Mucosa of stomach (tissue), 1 donor: ENCODE measurements around the gene MESD.

Experiments used
- H3K27me3 ChIP-seq: one replicate; pipeline ENCODE4 v1.7.0; 2013; ENCODE audit warnings: mild to moderate bottlenecking, low read length; ENCODE audit not compliant: control insufficient read depth, insufficient read depth
- H3K36me3 ChIP-seq: one replicate; pipeline ENCODE4 v1.7.0; 2013; ENCODE audit warnings: low read length; ENCODE audit not compliant: control insufficient read depth, insufficient read depth
- H3K4me1 ChIP-seq: one replicate; pipeline ENCODE4 v1.7.0; 2013; ENCODE audit warnings: mild to moderate bottlenecking, low read length; ENCODE audit not compliant: control insufficient read depth, insufficient read depth
- H3K4me3 ChIP-seq: one replicate; pipeline ENCODE4 v1.7.0; 2013; ENCODE audit warnings: low read length
- H3K9ac ChIP-seq: one replicate; pipeline ENCODE4 v1.7.0; 2013; ENCODE audit warnings: mild to moderate bottlenecking, low read length, moderate library complexity
- H3K9me3 ChIP-seq: one replicate; pipeline ENCODE4 v1.7.0; 2013; ENCODE audit warnings: mild to moderate bottlenecking, low read length, moderate library complexity; ENCODE audit not compliant: control insufficient read depth
- donor health status: Pancreatic carcinoma.

Gene MESD

GRCh38 chr15:80989518-80990478 is at the start of gene MESD:
MESD (minus strand) TSS chr15:80989819; CDS start chr15:80989791, 28 bp downstream.
- no peaks in the 10 kb centered on the region for H3K27me3 ChIP-seq
- H3K36me3 ChIP-seq: no peaks in the 10 kb centered on the region
- H3K4me1 ChIP-seq: no peaks in the 10 kb centered on the region
- H3K9ac ChIP-seq: peak within 1 kb of the TSS; percentile 95
- H3K4me3 ChIP-seq: peak within 1 kb of the TSS; percentile 85
- no peaks in the 10 kb centered on the region for H3K9me3 ChIP-seq

GRCh38 chr15:81038975-81039607 is 49.5 kb upstream of the MESD start:
- Histone ChIP-seq H3K27me3 (no peaks in the 10 kb centered on the region), H3K9ac (no peak overlapping the region), H3K4me3 (no peak overlapping the region), H3K9me3 (no peaks in the 10 kb centered on the region), H3K4me1 (no peaks in the 10 kb centered on the region), H3K36me3 (no peaks in the 10 kb centered on the region)

- Histone ChIP-seq H3K9me3 (no peaks in the 10 kb centered on the region), H3K4me1 (peaks cover 6% of the 10 kb centered on the region), H3K4me3 (no peak overlapping the region), H3K27me3 (no peaks in the 10 kb centered on the region), H3K9ac (no peak overlapping the region), H3K36me3 (no peaks in the 10 kb centered on the region)
These were observed 48.5 kb upstream of the MESD start for GRCh38 chr15:81037952-81038743.

GRCh38 chr15:81033508-81033907 is 43.9 kb upstream of the MESD start:
- H3K4me1 ChIP-seq: peaks cover 6% of the 10 kb centered on the region
- H3K9ac ChIP-seq: no peak overlapping the region
- H3K9me3 ChIP-seq: no peaks in the 10 kb centered on the region
- no peaks in the 10 kb centered on the region for H3K36me3 ChIP-seq
- no peaks in the 10 kb centered on the region for H3K27me3 ChIP-seq
- no peak overlapping the region for H3K4me3 ChIP-seq

- Histone ChIP-seq H3K9ac (no peak overlapping the region), H3K36me3 (no peaks in the 10 kb centered on the region), H3K27me3 (no peaks in the 10 kb centered on the region), H3K4me1 (peaks cover 6% of the 10 kb centered on the region), H3K4me3 (no peak overlapping the region), H3K9me3 (no peaks in the 10 kb centered on the region)
These were observed 43.2 kb upstream of the MESD start for GRCh38 chr15:81032818-81033217.

GRCh38 chr15:81032355-81032754 is 42.7 kb upstream of the MESD start:
- Histone ChIP-seq H3K36me3 (no peaks in the 10 kb centered on the region), H3K4me1 (peaks cover 6% of the 10 kb centered on the region), H3K9ac (no peak overlapping the region), H3K4me3 (no peak overlapping the region), H3K9me3 (no peaks in the 10 kb centered on the region), H3K27me3 (no peaks in the 10 kb centered on the region)

- no peaks in the 10 kb centered on the region for H3K27me3 ChIP-seq
- H3K9ac ChIP-seq: no peak overlapping the region
- peaks cover 6% of the 10 kb centered on the region for H3K4me1 ChIP-seq
- no peak overlapping the region for H3K4me3 ChIP-seq
- H3K9me3 ChIP-seq: no peaks in the 10 kb centered on the region
- no peaks in the 10 kb centered on the region for H3K36me3 ChIP-seq
These were observed 41.6 kb upstream of the MESD start for GRCh38 chr15:81031203-81031602.

GRCh38 chr15:81030301-81030750 is 40.7 kb upstream of the MESD start:
- Histone ChIP-seq H3K36me3 (no peaks in the 10 kb centered on the region), H3K9me3 (no peaks in the 10 kb centered on the region), H3K4me1 (peaks cover 6% of the 10 kb centered on the region), H3K4me3 (no peak overlapping the region), H3K9ac (no peak overlapping the region), H3K27me3 (no peaks in the 10 kb centered on the region)

- peaks cover 6% of the 10 kb centered on the region for H3K4me1 ChIP-seq
- no peak overlapping the region for H3K4me3 ChIP-seq
- H3K9me3 ChIP-seq: no peaks in the 10 kb centered on the region
- H3K27me3 ChIP-seq: no peaks in the 10 kb centered on the region
- no peak overlapping the region for H3K9ac ChIP-seq
- no peaks in the 10 kb centered on the region for H3K36me3 ChIP-seq
These were observed 40.0 kb upstream of the MESD start for GRCh38 chr15:81029414-81030300.

- no peak overlapping the region for H3K4me3 ChIP-seq
- H3K4me1 ChIP-seq: no peaks in the 10 kb centered on the region
- no peaks in the 10 kb centered on the region for H3K36me3 ChIP-seq
- no peaks in the 10 kb centered on the region for H3K9me3 ChIP-seq
- H3K9ac ChIP-seq: no peak overlapping the region
- H3K27me3 ChIP-seq: no peaks in the 10 kb centered on the region
These were observed 37.4 kb upstream of the MESD start for GRCh38 chr15:81026836-81027599.
